ENCODE results near the gene SIM1. TPM values are rescaled to one million over a fixed set of nuclear protein-coding genes. Genes with fewer than 3 reads are reported as not detected.

The SIM1 gene
- total RNA-seq, 1 experiment from 2014 or later, result not detected

- intact Hi-C loops (cut with micrococcal nuclease; ENCODE audit: unreplicated experiment) (no loop called here), in situ Hi-C loops (cut with HindIII; ENCODE audit: low pct_unique_long_range_greater_than_20kb, low sequenced_read_pairs) (no loop called here)
- H3K27ac ChIP-seq (ENCODE audit: low read length), result no peak overlapping the region
- no peak overlapping the region for H3K4me3 ChIP-seq (ENCODE audit: low read depth in 2 of 2, low read length in 2 of 2)
- POLR2A ChIA-PET, result no interaction called here
- CTCF ChIA-PET, result no interaction called here
- no TSS peak for BruUV-seq (replicated peaks)
- no peaks in the 10 kb centered on the region for H3K9me3 ChIP-seq (ENCODE audit: control insufficient read depth, insufficient read depth, low read depth, low read length)
- no peaks in the 10 kb centered on the region for H3K4me1 ChIP-seq (ENCODE audit: control insufficient read depth, insufficient read depth, low read length)
- ATAC-seq (no peak), DNase-seq (ENCODE audit: low read depth, low spot score) (no peak)
- H3K36me3 ChIP-seq (ENCODE audit: control insufficient read depth, insufficient read depth, low read length), result no peaks in the 10 kb centered on the region
- no peaks in the 10 kb centered on the region for H3K27me3 ChIP-seq (ENCODE audit: control insufficient read depth, insufficient read depth, low read length)
- TF ChIP-seq SIN3A (IDR thresholded peaks at IDR 0.05; ENCODE audit: borderline replicate concordance, insufficient read depth, low read depth, low read length) (no peak), TCF7L2 (IDR thresholded peaks at IDR 0.05; ENCODE audit: low read depth, low read length) (no peak), CTCF (IDR thresholded peaks at IDR 0.05) (no peak), REST (IDR thresholded peaks at IDR 0.05; ENCODE audit: insufficient read depth in 1 of 2, low read depth in 2 of 2, low read length in 1 of 2) (no peak), POLR2AphosphoS5 (IDR thresholded peaks at IDR 0.05; ENCODE audit: low read depth, low read length) (no peak)
Measured at GRCh38 chr6:100343316-100344077, 121.2 kb downstream of the SIM1 start.

DNA sequence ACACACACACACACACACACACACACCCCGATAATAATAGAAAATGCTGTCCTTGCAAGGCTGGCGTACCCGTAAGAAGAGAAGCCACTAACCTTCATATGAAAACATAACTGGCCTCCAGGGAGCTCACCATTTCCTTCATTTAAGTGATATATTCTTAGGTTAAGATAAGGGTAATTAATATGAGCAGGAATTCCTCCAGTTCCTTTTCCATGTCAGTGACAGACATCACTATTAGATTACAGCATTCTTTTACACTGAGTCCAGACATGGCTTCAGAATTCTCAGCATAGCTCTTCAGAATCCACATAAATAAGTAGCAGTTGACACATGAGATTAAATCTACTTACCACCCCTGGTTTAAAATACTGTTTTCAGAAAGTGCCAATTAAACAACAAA lies 121.9 kb downstream of the SIM1 start:
- no peak overlapping the region for H3K4me3 ChIP-seq (ENCODE audit: low read depth in 2 of 2, low read length in 2 of 2)
- intact Hi-C loops (cut with micrococcal nuclease; ENCODE audit: unreplicated experiment), result no loop called here
- no TSS peak for BruUV-seq (replicated peaks)
- no peaks in the 10 kb centered on the region for H3K9me3 ChIP-seq (ENCODE audit: control insufficient read depth, insufficient read depth, low read depth, low read length)
- TF ChIP-seq SIN3A (IDR thresholded peaks at IDR 0.05; ENCODE audit: borderline replicate concordance, insufficient read depth, low read depth, low read length), result no peak
- TF ChIP-seq TCF7L2 (IDR thresholded peaks at IDR 0.05; ENCODE audit: low read depth, low read length), result no peak
- TF ChIP-seq REST (IDR thresholded peaks at IDR 0.05; ENCODE audit: insufficient read depth in 1 of 2, low read depth in 2 of 2, low read length in 1 of 2), result no peak
- TF ChIP-seq POLR2AphosphoS5 (IDR thresholded peaks at IDR 0.05; ENCODE audit: low read depth, low read length), result no peak
- no peak for TF ChIP-seq CTCF (IDR thresholded peaks at IDR 0.05)
- POLR2A ChIA-PET, result no interaction called here
- H3K4me1 ChIP-seq (ENCODE audit: control insufficient read depth, insufficient read depth, low read length), result no peaks in the 10 kb centered on the region
- no peak for DNase-seq (ENCODE audit: low read depth, low spot score)
- no peak for ATAC-seq
- in situ Hi-C loops (cut with HindIII; ENCODE audit: low pct_unique_long_range_greater_than_20kb, low sequenced_read_pairs), result no loop called here
- H3K27me3 ChIP-seq (ENCODE audit: control insufficient read depth, insufficient read depth, low read length), result no peaks in the 10 kb centered on the region
- CTCF ChIA-PET, result no interaction called here
- H3K36me3 ChIP-seq (ENCODE audit: control insufficient read depth, insufficient read depth, low read length), result no peaks in the 10 kb centered on the region
- H3K27ac ChIP-seq (ENCODE audit: low read length), result no peak overlapping the region

Data from Panc1 (cell line).